ENCODE measurements around the gene FOXM1.

- TF ChIP-seq CTCF (IDR thresholded peaks at IDR 0.05) (no peak), EP300 (IDR thresholded peaks at IDR 0.05) (no peak), POLR2AphosphoS5 (IDR thresholded peaks at IDR 0.05) (no peak), POLR2A (IDR thresholded peaks at IDR 0.05) (no peak)
Observed at GRCh38 chr12:2857576-2857975, 19.4 kb downstream of the FOXM1 start.
